HG02852 (cell line): ENCODE results near the gene MAOA.

ENCODE experiments used
- ATAC-seq: cut with Tn5 transposase; IDR thresholded peaks from one replicate; pipeline ENCODE4 v1.9.1; 2021; ENCODE audit warnings: mild to moderate bottlenecking, moderate library complexity; ENCODE audit not compliant: unreplicated experiment

The MAOA gene

DNA sequence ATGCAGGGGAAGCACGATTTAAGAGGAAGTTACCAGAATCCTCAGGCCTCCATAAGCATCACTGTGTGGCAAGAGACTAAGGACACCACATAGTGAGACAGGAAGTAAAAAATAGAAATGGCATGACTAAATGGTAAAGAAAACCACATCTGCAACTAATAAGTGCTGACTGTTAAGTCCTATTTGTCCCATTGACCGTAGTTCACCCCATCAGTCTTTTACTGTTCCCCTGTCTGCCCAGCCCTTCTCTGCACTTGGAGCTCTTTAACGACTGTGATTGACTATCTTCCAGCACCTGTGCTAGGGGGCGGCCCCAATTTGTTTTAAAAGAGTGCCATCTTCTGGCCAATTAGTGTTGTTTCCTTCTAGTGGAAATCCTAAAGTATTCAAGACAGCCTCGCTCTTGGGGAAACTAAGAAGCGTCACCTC is 94.2 kb downstream of the MAOA start:
- ATAC-seq = peak; percentile 88

DNA sequence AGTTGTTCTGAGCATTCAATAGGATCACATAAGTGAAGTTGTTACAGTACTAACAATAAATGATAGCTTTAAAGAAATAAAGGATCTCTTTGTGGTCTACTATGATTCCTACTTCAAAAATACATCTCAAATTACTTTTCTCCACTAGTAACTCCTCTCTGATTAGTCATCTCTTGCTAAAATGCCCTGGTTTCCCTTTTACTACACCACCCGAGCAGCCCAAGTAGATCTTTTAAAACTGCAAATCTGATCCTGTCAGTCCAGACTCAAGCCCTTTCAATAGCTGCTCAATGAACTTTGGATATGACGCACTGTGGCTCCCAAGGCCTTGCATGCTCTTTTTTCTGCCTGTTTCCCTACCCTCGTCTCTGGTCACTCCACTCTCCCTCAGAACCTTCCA is 97.5 kb downstream of the MAOA start:
- no peak for ATAC-seq

DNA sequence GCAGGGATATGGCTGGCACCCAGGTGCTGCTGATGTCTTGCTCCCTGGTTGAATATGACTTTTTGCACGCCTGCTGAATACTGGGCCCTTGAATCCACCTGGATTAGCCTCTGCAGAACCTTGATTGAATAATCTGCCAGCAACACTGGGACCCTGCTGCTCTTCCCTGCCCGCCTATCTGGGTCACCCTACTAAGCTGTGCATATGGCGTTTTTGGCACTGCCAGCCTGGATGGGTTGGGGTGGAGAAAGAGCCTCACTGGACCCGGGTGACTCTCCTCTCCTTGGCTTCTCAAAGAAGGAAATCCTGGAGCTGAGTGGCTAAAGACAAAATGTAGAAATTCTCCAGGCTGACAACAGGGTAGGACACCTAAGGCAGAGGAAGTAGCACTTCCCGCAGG is 100.0 kb downstream of the MAOA start:
- ATAC-seq = no peak

DNA sequence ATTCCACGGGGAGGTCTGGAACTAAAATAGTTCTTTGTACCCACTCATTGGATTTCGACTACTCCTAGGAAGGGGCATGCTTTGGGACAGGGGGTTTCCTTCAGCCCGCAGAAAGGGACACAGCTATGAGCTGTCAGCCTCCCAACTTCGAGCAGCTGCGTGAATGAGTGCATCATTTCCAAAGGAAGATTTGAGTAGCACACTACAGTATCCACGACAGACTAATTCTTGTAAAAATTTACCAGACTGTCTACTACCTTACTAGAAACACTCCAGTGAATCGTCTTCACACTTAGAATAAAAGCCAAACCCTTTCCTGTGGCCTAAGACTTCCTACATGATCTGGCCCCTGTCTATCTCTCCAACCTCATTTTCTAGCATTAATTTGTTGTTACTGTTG is 101.9 kb downstream of the MAOA start:
- ATAC-seq = no peak

DNA sequence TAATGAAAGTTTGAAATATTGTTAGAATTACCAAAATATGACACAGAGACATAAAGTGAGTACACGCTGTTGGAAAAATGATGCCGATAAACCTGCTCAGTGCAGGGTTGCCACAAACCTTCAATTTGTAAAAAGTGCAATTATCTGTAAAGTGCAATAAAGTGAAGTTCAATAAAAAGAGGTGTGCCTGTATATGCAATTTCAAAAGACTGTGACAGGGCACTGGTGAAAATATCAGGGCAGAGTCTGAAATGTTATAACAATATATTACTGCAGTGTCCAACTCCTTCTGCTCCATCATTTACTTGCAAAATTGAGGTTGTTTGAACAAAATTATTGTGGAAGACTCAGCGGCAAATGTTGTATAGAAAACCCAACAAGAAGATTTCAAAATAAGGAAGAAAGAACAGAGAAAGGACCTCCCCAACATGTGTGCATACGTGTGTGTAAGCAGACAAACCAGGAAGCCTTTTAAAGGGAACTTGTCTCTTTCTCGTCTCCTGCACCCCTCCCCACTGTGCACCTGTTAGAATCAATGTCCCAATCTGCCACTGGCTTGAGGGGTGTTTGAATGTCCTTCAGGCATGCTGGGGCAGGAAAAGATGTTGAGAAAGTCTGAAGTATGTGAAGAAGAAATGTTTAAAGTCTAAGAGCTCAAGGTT is 130.0 kb downstream of the MAOA start:
- ATAC-seq = no peak
